K562 (cell line): ENCODE results near the gene SHH.

ENCODE experiments used
- CTCF ChIP-seq, 3 experiments: IDR thresholded peaks in 2 of 3; conservative IDR thresholded peaks in 1 of 3; 2 replicates each; pipeline ENCODE4 v1.5.1; 2011 to 2012; ENCODE audit warnings: low read length in 3 of 3, mild to moderate bottlenecking in 3 of 3, control low read depth in 2 of 3, improper control_type of control experiment in 1 of 3, inconsistent platforms in 1 of 3, low read depth in 1 of 3, mixed read lengths in 1 of 3, moderate library complexity in 1 of 3; ENCODE audit not compliant: insufficient read depth in 2 of 3
- REST ChIP-seq, 2 experiments: fragments of 450-650 bp; formaldehyde crosslinking in 1 of 2; IDR thresholded peaks; 2 replicates each; pipeline versions ENCODE4 v1.4.0 to v1.6.1; 2014 to 2020; ENCODE audit warnings: mild to moderate bottlenecking in 2 of 2, borderline replicate concordance in 1 of 2, low read depth in 1 of 2
- TOE1 ChIP-seq, 2 experiments: fragments of 450-650 bp in 1 of 2; sonication (generic) in 1 of 2; formaldehyde crosslinking in 1 of 2; IDR thresholded peaks; 2 replicates each; pipeline versions ENCODE4 v1.7.1 to v1.8.0; 2016 to 2022; ENCODE audit warnings: borderline replicate concordance in 2 of 2, mild to moderate bottlenecking in 2 of 2, antibody characterized with exemption in 1 of 2, inconsistent platforms in 1 of 2, low read depth in 1 of 2, missing genetic modification reagents in 1 of 2, moderate library complexity in 1 of 2
- ZNF24 ChIP-seq: fragments of 450-650 bp; IDR thresholded peaks from 2 replicates; pipeline ENCODE4 v1.6.1; 2016

GRCh38 chr7:155861480-155861868 is 49.2 kb upstream of the SHH start:
- no peak for TF ChIP-seq ZNF24
- TF ChIP-seq CTCF (IDR thresholded peaks at IDR 0.05 in 2 of 3, conservative IDR thresholded peaks at IDR 0.05 in 1 of 3; ENCODE audit: insufficient read depth in 2 of 3, low read depth in 1 of 3, low read length in 3 of 3): no peak
- no peak for TF ChIP-seq REST (IDR thresholded peaks at IDR 0.05; ENCODE audit: borderline replicate concordance)
- TF ChIP-seq REST (CRISPR knock-in tag; IDR thresholded peaks at IDR 0.05; ENCODE audit: low read depth): no peak
- TF ChIP-seq TOE1 (IDR thresholded peaks at IDR 0.05; ENCODE audit: borderline replicate concordance): no peak
- TF ChIP-seq TOE1 (CRISPR knock-in tag; IDR thresholded peaks at IDR 0.05; ENCODE audit: borderline replicate concordance, low read depth): no peak
